ENCODE data around the gene DNAI7.

GRCh38 chr12:25101092-25101445, 93.9 kb downstream of the DNAI7 start:
- TF ChIP-seq CTCF (conservative IDR thresholded peaks at IDR 0.05; ENCODE audit: low read depth, low read length): no peak
- TF ChIP-seq EZH2 (IDR thresholded peaks at IDR 0.05; ENCODE audit: low read length, unreplicated experiment): no peak
- no peak for TF ChIP-seq EZH2phosphoT487 (IDR thresholded peaks at IDR 0.05; ENCODE audit: borderline replicate concordance, low read length)

Data from PC-3 (cell line).